LNCaP clone FGC (cell line): Measurements from ENCODE around the gene RGS7.
"Not testable (repeated sequence)": the region's sequence is repeated elsewhere in the genome, so short reads cannot be mapped to it uniquely, and the experiment has no call there.

Source experiments
- DNase-seq: peaks from one replicate; pipeline ENCODE4 v3.0.0-alpha.2; 2011; ENCODE audit warnings: low read depth
- H3K4me3 ChIP-seq: 2 replicates; pipeline ENCODE4 v1.5.1; 2011; ENCODE audit warnings: mild to moderate bottlenecking, low read depth, low read length, control low read depth
- TF ChIP-seq, protein P1 (sequence below): IDR thresholded peaks from 2 replicates; pipeline ENCODE4 v1.5.1; 2012; ENCODE audit warnings: mild to moderate bottlenecking; ENCODE audit not compliant: control insufficient read depth, insufficient read depth; ENCODE audit errors: extremely low read depth

RGS7 gene

GRCh38 chr1:241166625-241167024 lies 190.4 kb downstream of the RGS7 start:
- no peak for DNase-seq
- no peak overlapping the region for H3K4me3 ChIP-seq
- TF ChIP-seq, protein P1, sequence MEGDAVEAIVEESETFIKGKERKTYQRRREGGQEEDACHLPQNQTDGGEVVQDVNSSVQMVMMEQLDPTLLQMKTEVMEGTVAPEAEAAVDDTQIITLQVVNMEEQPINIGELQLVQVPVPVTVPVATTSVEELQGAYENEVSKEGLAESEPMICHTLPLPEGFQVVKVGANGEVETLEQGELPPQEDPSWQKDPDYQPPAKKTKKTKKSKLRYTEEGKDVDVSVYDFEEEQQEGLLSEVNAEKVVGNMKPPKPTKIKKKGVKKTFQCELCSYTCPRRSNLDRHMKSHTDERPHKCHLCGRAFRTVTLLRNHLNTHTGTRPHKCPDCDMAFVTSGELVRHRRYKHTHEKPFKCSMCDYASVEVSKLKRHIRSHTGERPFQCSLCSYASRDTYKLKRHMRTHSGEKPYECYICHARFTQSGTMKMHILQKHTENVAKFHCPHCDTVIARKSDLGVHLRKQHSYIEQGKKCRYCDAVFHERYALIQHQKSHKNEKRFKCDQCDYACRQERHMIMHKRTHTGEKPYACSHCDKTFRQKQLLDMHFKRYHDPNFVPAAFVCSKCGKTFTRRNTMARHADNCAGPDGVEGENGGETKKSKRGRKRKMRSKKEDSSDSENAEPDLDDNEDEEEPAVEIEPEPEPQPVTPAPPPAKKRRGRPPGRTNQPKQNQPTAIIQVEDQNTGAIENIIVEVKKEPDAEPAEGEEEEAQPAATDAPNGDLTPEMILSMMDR = no peak

DNA sequence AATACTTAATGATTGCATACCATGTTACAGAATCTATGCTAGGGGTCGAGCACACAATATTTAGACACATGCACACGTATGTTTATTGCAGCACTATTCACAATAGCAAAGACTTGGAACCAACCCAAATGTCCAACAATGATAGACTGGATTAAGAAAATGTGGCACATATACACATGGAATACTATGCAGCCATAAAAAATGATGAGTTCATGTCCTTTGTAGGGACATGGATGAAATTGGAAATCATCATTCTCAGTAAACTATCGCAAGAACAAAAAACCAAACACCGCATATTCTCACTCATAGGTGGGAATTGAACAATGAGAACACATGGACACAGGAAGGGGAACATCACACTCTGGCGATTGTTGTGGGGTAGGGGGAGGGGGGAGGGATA lies 191.7 kb downstream of the RGS7 start:
- not testable (repeated sequence) for DNase-seq, H3K4me3 ChIP-seq

- no peak for DNase-seq
- H3K4me3 ChIP-seq = no peak overlapping the region
- TF ChIP-seq, protein P1 = no peak
These were observed 193.6 kb downstream of the RGS7 start for GRCh38 chr1:241163363-241163762.

DNA sequence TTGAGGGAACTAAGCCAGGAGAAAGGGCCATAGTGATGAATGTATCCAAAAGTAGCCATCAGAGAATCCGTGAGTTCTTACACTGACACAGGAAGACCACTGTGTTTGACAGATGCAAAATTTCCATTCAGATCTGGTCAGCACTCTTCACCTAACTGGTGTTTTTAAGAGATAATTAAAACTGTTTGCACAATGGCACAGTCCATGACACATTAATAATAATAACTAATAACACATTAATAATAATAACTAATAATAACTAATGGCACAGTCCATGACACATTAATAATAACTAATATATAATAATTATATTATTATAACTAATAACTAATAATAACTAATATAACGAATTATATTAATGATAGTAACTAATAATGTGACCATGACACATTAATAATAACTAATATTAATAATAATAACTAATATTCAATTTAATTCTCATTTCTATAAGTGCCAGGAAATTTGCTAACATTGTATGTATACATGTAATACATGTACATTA lies 195.8 kb downstream of the RGS7 start:
- no peak for DNase-seq

GRCh38 chr1:241157435-241157834 lies 199.6 kb downstream of the RGS7 start:
- H3K4me3 ChIP-seq = no peak overlapping the region
- TF ChIP-seq, protein P1 = no peak
- DNase-seq = no peak

More for the DNA sequence above, 195.8 kb downstream of the RGS7 start:
- TF ChIP-seq, protein P1 = no peak
- no peak overlapping the region for H3K4me3 ChIP-seq

DNA sequence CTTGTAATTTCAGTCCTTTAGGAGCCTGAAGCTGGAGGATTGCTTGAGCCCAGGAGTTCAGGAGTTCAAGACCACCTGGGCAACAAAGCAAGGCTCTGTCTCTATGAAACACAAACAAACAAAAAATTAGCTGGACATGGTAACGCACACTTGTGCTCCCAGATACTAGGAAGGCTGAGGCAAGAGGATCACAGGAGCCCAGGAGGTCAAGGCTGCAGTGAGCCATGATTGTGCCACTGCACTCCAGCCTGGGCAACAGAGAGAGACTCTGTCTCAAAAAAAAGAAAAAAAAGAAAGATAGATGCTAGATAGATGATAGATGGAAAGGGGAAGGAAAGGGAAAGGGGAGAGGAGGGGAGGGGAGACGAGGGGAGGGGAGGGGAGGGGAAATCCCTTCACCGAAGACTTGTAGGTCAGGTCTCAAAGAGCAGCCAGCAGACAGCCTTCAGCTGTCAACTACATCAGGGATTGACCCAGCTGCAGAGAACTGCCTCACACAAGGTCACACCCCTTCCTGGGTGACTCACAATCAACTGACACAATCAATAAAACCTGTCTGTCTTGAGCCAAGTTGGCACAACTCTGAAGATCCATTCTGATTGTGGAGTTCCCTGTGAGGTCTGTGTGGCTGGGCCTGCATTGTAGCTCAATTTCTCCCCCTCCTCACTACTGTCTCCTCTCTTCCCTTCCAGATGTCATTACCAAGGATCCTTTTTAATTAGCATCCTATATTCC lies 200.6 kb downstream of the RGS7 start:
- DNase-seq = no peak
- H3K4me3 ChIP-seq = no peak overlapping the region
- TF ChIP-seq, protein P1 = no peak

- H3K4me3 ChIP-seq = no peak overlapping the region
- TF ChIP-seq, protein P1 = no peak
- DNase-seq = no peak
These were observed 211.1 kb downstream of the RGS7 start for GRCh38 chr1:241145881-241146280.
